ENCODE results near the gene SLC25A26.

Gene SLC25A26

GRCh38 chr3:66336333-66336766 is 115.5 kb downstream of the SLC25A26 start:
- TF ChIP-seq, protein P1, sequence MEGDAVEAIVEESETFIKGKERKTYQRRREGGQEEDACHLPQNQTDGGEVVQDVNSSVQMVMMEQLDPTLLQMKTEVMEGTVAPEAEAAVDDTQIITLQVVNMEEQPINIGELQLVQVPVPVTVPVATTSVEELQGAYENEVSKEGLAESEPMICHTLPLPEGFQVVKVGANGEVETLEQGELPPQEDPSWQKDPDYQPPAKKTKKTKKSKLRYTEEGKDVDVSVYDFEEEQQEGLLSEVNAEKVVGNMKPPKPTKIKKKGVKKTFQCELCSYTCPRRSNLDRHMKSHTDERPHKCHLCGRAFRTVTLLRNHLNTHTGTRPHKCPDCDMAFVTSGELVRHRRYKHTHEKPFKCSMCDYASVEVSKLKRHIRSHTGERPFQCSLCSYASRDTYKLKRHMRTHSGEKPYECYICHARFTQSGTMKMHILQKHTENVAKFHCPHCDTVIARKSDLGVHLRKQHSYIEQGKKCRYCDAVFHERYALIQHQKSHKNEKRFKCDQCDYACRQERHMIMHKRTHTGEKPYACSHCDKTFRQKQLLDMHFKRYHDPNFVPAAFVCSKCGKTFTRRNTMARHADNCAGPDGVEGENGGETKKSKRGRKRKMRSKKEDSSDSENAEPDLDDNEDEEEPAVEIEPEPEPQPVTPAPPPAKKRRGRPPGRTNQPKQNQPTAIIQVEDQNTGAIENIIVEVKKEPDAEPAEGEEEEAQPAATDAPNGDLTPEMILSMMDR (IDR thresholded peaks at IDR 0.05; ENCODE audit: low read depth, low read length, poor library complexity, severe bottlenecking): no peak
- no peak for TF ChIP-seq EZH2phosphoT487 (IDR thresholded peaks at IDR 0.05; ENCODE audit: borderline replicate concordance, low read length)
- Histone ChIP-seq H3K27ac (ENCODE audit: low read depth, low read length) (no peak overlapping the region), H3K27me3 (ENCODE audit: control insufficient read depth, low read length) (no peaks in the 10 kb centered on the region)

GRCh38 chr3:66338927-66339326 is 118.1 kb downstream of the SLC25A26 start:
- H3K27ac ChIP-seq (ENCODE audit: low read depth, low read length): no peak overlapping the region
- TF ChIP-seq EZH2phosphoT487 (IDR thresholded peaks at IDR 0.05; ENCODE audit: borderline replicate concordance, low read length): no peak
- TF ChIP-seq, protein P1 (IDR thresholded peaks at IDR 0.05; ENCODE audit: low read depth, low read length, poor library complexity, severe bottlenecking): no peak
- no peak overlapping the region for H3K4me2 ChIP-seq (ENCODE audit: low read length)
- no peaks in the 10 kb centered on the region for H3K27me3 ChIP-seq (ENCODE audit: control insufficient read depth, low read length)
- no peaks in the 10 kb centered on the region for H3K9me2 ChIP-seq (replicated peaks; ENCODE audit: control insufficient read depth, low read length)
- peaks cover 9% of the 10 kb centered on the region for H3K4me1 ChIP-seq (ENCODE audit: control insufficient read depth, low read length)
- no peaks in the 10 kb centered on the region for H3K79me2 ChIP-seq (ENCODE audit: control insufficient read depth, low read length)
- H4K20me1 ChIP-seq (ENCODE audit: control insufficient read depth, insufficient read depth, low read depth, low read length): no peaks in the 10 kb centered on the region
- H3K4me3 ChIP-seq (ENCODE audit: low read length): no peak overlapping the region
- no peaks in the 10 kb centered on the region for H3K36me3 ChIP-seq (ENCODE audit: control insufficient read depth, low read length)
- H3F3A ChIP-seq (ENCODE audit: control insufficient read depth, insufficient read depth): no peaks in the 10 kb centered on the region
- no peaks in the 10 kb centered on the region for H3K9me3 ChIP-seq (ENCODE audit: control insufficient read depth, insufficient read depth, low read length)

More at GRCh38 chr3:66336333-66336766, 115.5 kb downstream of the SLC25A26 start:
- Histone ChIP-seq H3K79me2 (ENCODE audit: control insufficient read depth, low read length) (no peaks in the 10 kb centered on the region), H3F3A (ENCODE audit: control insufficient read depth, insufficient read depth) (no peaks in the 10 kb centered on the region), H3K36me3 (ENCODE audit: control insufficient read depth, low read length) (no peaks in the 10 kb centered on the region), H3K9me3 (ENCODE audit: control insufficient read depth, insufficient read depth, low read length) (no peaks in the 10 kb centered on the region), H3K4me1 (ENCODE audit: control insufficient read depth, low read length) (peaks cover 9% of the 10 kb centered on the region), H3K4me2 (ENCODE audit: low read length) (no peak overlapping the region), H4K20me1 (ENCODE audit: control insufficient read depth, insufficient read depth, low read depth, low read length) (no peaks in the 10 kb centered on the region), H3K4me3 (ENCODE audit: low read length) (no peak overlapping the region), H3K9me2 (replicated peaks; ENCODE audit: control insufficient read depth, low read length) (no peaks in the 10 kb centered on the region)

GRCh38 chr3:66342717-66343356 is 122.0 kb downstream of the SLC25A26 start:
- H3K27ac ChIP-seq (ENCODE audit: low read depth, low read length): no peak overlapping the region
- H3K4me1 ChIP-seq (ENCODE audit: control insufficient read depth, low read length): no peaks in the 10 kb centered on the region
- no peaks in the 10 kb centered on the region for H3K9me2 ChIP-seq (replicated peaks; ENCODE audit: control insufficient read depth, low read length)
- no peak overlapping the region for H3K4me2 ChIP-seq (ENCODE audit: low read length)
- no peaks in the 10 kb centered on the region for H3K27me3 ChIP-seq (ENCODE audit: control insufficient read depth, low read length)
- no peak overlapping the region for H3K4me3 ChIP-seq (ENCODE audit: low read length)
- no peaks in the 10 kb centered on the region for H4K20me1 ChIP-seq (ENCODE audit: control insufficient read depth, insufficient read depth, low read depth, low read length)
- no peak for TF ChIP-seq EZH2phosphoT487 (IDR thresholded peaks at IDR 0.05; ENCODE audit: borderline replicate concordance, low read length)
- TF ChIP-seq, protein P1 (IDR thresholded peaks at IDR 0.05; ENCODE audit: low read depth, low read length, poor library complexity, severe bottlenecking): no peak
- no peaks in the 10 kb centered on the region for H3F3A ChIP-seq (ENCODE audit: control insufficient read depth, insufficient read depth)
- H3K9me3 ChIP-seq (ENCODE audit: control insufficient read depth, insufficient read depth, low read length): no peaks in the 10 kb centered on the region
- no peaks in the 10 kb centered on the region for H3K79me2 ChIP-seq (ENCODE audit: control insufficient read depth, low read length)
- no peaks in the 10 kb centered on the region for H3K36me3 ChIP-seq (ENCODE audit: control insufficient read depth, low read length)
